Measurements from ENCODE around the gene TRERF1.

GRCh38 chr6:42393339-42393738, 58.4 kb downstream of the TRERF1 start:
- TF ChIP-seq CTCF (IDR thresholded peaks at IDR 0.05) (no peak), POLR2A (IDR thresholded peaks at IDR 0.05) (no peak)

Data from thyroid gland (tissue), 4 donors.